Measurements from ENCODE around the gene TCL1B. TPM values are rescaled to one million over a fixed set of nuclear protein-coding genes. Genes with fewer than 3 reads are reported as not detected.

TCL1B gene
- total and polyA plus RNA-seq, 2 of the 4 experiments (the other 2 are of a cell fraction) = not detected

DNA sequence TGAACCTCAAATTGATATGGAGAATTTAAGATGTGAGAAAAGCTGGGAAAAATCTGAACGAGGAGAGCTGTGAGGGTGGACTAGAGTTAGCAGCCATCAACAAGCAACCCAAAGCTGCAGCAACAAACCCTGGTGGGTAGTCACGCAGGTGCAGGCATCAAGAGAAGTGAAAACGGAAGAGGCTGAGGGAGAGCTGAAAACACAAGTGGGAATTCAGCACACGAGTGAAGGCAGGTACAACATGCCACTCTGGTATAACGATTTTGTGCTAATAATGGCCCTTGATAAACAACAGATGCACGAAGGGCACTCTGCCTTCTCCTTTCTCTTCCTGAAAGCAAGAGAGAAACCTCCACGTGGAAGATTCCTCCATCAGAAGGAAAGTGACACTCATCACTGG, 11.5 kb downstream of the TCL1B start:
- H4K8ac ChIP-seq (ENCODE audit: low read depth in 2 of 2, low read length in 2 of 2) = no peak overlapping the region
- BruUV-seq (replicated peaks) = no TSS peak
- no peaks in the 10 kb centered on the region for H3K9me1 ChIP-seq (ENCODE audit: insufficient read depth, low read length)
- no peak for TF ChIP-seq MXI1 (IDR thresholded peaks at IDR 0.05; ENCODE audit: borderline replicate concordance, low read depth, low read length)
- TF ChIP-seq, protein P1, sequence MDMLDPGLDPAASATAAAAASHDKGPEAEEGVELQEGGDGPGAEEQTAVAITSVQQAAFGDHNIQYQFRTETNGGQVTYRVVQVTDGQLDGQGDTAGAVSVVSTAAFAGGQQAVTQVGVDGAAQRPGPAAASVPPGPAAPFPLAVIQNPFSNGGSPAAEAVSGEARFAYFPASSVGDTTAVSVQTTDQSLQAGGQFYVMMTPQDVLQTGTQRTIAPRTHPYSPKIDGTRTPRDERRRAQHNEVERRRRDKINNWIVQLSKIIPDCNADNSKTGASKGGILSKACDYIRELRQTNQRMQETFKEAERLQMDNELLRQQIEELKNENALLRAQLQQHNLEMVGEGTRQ (IDR thresholded peaks at IDR 0.05; ENCODE audit: low read depth, low read length) = no peak
- TF ChIP-seq MAFK (IDR thresholded peaks at IDR 0.05; ENCODE audit: low read depth, low read length) = no peak
- no peak for TF ChIP-seq RAD21 (IDR thresholded peaks at IDR 0.05; ENCODE audit: low read length)
- no peak for TF ChIP-seq FOS (IDR thresholded peaks at IDR 0.05; ENCODE audit: low read depth, low read length)
- no peak for TF ChIP-seq SMC3 (IDR thresholded peaks at IDR 0.05; ENCODE audit: low read depth, low read length)
- no peak overlapping the region for H3K27ac ChIP-seq (ENCODE audit: insufficient read depth, low read length)
- H2AK9ac ChIP-seq (replicated peaks; ENCODE audit: low read depth, low read length, poor library complexity) = no peak overlapping the region
- H3K9ac ChIP-seq (ENCODE audit: low read depth, low read length) = no peak overlapping the region
- H3K4me2 ChIP-seq (ENCODE audit: low read depth, low read length) = no peak overlapping the region
- H2BK5ac ChIP-seq (ENCODE audit: low read depth, low read length, poor library complexity, severe bottlenecking) = no peak overlapping the region
- no peaks in the 10 kb centered on the region for H3K9me3 ChIP-seq (ENCODE audit: control insufficient read depth, insufficient read depth, low read length)
- H3K14ac ChIP-seq (replicated peaks; ENCODE audit: low read depth, low read length) = no peak overlapping the region
- no peaks in the 10 kb centered on the region for H3K79me1 ChIP-seq (ENCODE audit: low read depth in 1 of 2, low read length in 2 of 2)
- H2BK15ac ChIP-seq (ENCODE audit: low read depth, low read length) = no peak overlapping the region
- H3K36me3 ChIP-seq (ENCODE audit: control insufficient read depth, insufficient read depth, low read length) = no peaks in the 10 kb centered on the region
- H2AK5ac ChIP-seq (ENCODE audit: low read depth, low read length) = no peak overlapping the region
- CTCF ChIA-PET = interaction anchor here (1.0 kb wide), 1 partner anchor 31 kb away, joined by 3 read pairs; no protein-coding TSS in a partner anchor
- no peaks in the 10 kb centered on the region for H3K4me1 ChIP-seq (ENCODE audit: control insufficient read depth, insufficient read depth, low read length)
- H4K5ac ChIP-seq (ENCODE audit: low read depth, low read length) = no peak overlapping the region
- H3K4me3 ChIP-seq (ENCODE audit: insufficient read depth, low read depth, low read length) = no peak overlapping the region
- DNase-seq (no peak), ATAC-seq (ENCODE audit: low read depth) (no peak)
- H2AFZ ChIP-seq (replicated peaks; ENCODE audit: low read length, poor library complexity) = no peak overlapping the region
- no peaks in the 10 kb centered on the region for H3K27me3 ChIP-seq (ENCODE audit: control insufficient read depth, insufficient read depth, low read length)
- H3K18ac ChIP-seq (ENCODE audit: low read depth, low read length) = no peak overlapping the region
- POLR2A ChIA-PET (ENCODE audit: unreplicated experiment) = no interaction called here
- no peak overlapping the region for H3K23ac ChIP-seq (ENCODE audit: low read depth, low read length)
- dilution Hi-C loops (cut with HindIII; ENCODE audit: low sequenced_read_pairs, unreplicated experiment) (no loop called here), intact Hi-C loops (cut with micrococcal nuclease) (no loop called here), in situ Hi-C loops (cut with MboI; ENCODE audit: low sequenced_read_pairs) (no loop called here)
- no peak overlapping the region for H2BK20ac ChIP-seq (ENCODE audit: low read depth, low read length)
- H4K91ac ChIP-seq (ENCODE audit: insufficient read depth, low read depth, low read length) = no peak overlapping the region
- no peaks in the 10 kb centered on the region for H4K20me1 ChIP-seq (ENCODE audit: insufficient read depth, low read length)
- 80% methylated on average over 1 of the region's 7 CpGs; no CpG with 5 or more reads in 1 of the 2 experiments for WGBS, 2 experiments (ENCODE audit: extremely low coverage in 2 of 2, insufficient read length in 1 of 2)
- no peak overlapping the region for H3K56ac ChIP-seq (ENCODE audit: extremely low read depth, insufficient read depth, low read length)
- no peak overlapping the region for H3K4ac ChIP-seq (ENCODE audit: low read depth, low read length)
- no peak overlapping the region for H2BK120ac ChIP-seq (ENCODE audit: low read depth, low read length)

All from IMR-90 (cell line).